Ovary (tissue), 3 donors: ENCODE measurements around the gene HERC6.

Experiments used
- CTCF ChIP-seq, 3 donors: fragments of 450-650 bp in 2 of 3; fragments of 200-600 bp in 1 of 3; IDR thresholded peaks; one replicate each; pipeline versions ENCODE4 v1.5.1 to v1.8.0; 2016 to 2022; ENCODE audit warnings: antibody characterized with exemption in 3 of 3, mild to moderate bottlenecking in 1 of 3
- EP300 ChIP-seq: sonication (generic); formaldehyde crosslinking; IDR thresholded peaks from one replicate; pipeline ENCODE4 v1.6.1; 2017; ENCODE audit warnings: antibody characterized with exemption
- POLR2A ChIP-seq: fragments of 450-650 bp; IDR thresholded peaks from one replicate; pipeline ENCODE4 v1.6.1; 2017; ENCODE audit warnings: antibody characterized with exemption, mild to moderate bottlenecking, moderate library complexity
- donor health status: DM: no; HTN: no; CAD: no.

DNA sequence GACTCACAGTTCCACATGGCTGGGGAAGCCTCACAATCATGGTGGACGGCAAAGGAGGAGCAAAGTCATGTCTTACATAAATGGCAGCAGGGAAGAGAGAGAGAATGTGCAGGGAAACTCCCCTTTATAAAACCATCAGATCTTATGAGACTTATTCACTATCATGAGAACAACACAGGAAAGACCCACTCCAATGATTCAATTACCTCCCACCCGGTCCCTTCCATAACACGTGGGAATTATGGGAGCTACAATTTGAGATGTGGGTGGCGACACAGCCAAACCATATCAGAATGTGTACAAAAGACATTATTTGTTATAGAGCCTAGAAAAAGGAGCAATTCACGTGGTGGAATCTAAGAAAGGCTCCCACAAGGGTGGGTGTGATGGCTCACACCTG, 10.8 kb upstream of the HERC6 start:
- no peak for TF ChIP-seq CTCF (IDR thresholded peaks at IDR 0.05)
- TF ChIP-seq POLR2A = no peak
- no peak for TF ChIP-seq EP300
